GM19240 (cell line): Measurements from ENCODE around the gene FXYD3.

Experiments
- DNase-seq: peaks from one replicate; pipeline ENCODE4 v3.0.0; 2011; ENCODE audit warnings: low spot score; ENCODE audit not compliant: insufficient read length

Gene FXYD3

DNA sequence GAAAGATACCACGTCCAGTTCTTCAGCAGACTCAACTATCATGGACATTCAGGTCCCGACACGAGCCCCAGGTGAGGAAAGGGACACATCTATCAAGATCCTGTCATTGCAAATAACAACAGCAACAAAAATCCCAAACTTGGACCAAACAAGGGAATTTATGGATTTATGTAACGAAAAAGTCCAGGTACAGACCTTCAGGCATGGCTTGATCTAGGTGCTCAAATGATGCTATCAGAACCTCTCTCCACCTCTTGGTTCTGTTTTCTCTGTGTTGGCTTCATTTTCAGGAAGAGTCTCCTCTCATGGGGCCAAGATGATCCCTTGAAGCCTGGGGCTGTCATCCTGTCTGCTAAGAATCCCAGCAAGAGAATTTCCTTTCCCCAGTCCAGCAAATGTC is 41.8 kb downstream of the FXYD3 start:
- DNase-seq, result no peak

GRCh38 chr19:35159606-35160005 is 44.0 kb downstream of the FXYD3 start:
- no peak for DNase-seq

- DNase-seq, result no peak
Observed at GRCh38 chr19:35160629-35161433, 45.2 kb downstream of the FXYD3 start.

- DNase-seq, result no peak
Observed at GRCh38 chr19:35161434-35161743, 45.8 kb downstream of the FXYD3 start.

DNA sequence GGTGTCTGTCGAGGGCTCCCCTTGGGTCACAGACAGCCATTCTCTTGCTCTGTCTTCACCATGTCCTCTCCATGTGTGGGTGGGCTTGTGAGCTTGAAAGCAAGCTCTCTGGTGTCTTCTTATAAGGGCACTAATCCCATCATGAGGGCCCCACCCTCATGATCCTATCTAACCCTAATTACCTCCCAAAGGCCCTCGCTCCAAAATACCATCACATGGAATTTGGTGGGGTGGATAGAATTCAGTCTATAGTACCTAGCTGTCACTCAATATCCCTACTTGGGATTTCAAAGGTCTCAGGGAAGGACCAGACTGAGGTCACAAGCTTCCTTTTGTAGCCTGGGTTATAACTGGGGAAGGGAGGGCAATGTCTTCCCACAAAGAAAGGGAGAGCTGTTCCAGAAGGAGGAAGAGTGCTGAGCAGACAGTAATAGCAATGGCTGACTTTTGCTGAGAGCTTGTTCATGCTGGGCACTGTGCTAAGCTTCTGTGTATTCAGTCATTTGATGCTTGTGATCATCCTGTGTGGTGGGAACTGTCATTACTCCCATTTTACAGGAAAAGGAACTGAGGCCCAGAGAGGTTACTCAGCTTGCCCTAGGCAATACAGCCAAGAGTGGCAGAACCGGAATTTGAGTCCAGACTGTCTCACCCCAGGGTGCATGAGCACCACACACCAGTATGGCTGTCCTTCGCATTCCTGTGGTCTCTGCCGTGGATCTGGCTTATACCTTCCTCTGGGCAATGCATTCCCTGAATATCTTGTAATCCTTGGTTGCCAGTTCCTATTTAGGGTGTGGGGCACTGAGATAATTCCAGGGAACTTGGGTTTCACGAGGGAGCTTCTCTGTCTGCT is 47.1 kb downstream of the FXYD3 start:
- no peak for DNase-seq

- DNase-seq, result no peak
Observed at GRCh38 chr19:35164418-35164817, 48.8 kb downstream of the FXYD3 start.

- DNase-seq, result no peak
Observed at GRCh38 chr19:35165200-35166058, 49.8 kb downstream of the FXYD3 start.

DNA sequence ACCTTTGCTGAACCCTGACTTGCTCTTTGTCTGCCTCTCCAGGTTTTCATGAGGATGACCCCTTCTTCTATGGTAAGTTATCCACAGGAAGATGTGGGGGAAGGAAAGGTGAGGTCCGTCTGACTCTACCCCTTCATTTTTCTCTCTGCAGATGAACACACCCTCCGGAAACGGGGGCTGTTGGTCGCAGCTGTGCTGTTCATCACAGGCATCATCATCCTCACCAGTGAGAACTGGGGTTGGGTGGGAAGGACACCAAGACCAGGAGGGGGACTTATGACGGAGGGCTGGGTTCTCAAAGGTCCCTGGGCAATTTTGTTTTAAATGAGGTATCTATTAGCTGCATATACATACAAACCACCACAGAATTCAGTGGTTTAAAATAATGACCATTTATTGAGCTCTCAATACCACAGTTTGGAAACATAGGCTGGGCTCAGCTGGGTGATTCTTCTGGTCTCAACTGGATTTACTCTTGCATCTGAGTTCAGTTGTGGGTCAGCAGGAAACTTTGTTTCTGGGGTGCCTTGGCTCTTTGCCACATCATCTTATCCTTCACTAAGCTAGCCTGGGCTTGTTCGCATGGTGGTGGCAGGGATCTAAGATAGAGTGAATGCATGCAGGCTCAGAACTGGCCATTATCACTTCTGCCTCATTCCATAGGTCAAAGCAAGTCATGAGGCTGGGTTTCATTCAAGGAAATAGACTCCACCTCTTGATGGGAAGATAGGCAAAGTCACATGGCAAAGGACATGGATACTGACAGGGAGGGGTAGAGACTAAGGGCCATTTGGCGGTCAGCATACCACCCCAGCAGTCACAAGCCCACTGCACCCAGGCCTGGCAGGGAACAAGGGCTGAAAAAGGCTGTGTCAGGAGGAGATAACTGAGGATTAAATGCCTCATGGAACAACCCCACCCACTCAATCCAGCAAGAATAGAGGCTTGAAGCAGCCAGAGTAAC is 50.8 kb downstream of the FXYD3 start:
- DNase-seq, result no peak

DNA sequence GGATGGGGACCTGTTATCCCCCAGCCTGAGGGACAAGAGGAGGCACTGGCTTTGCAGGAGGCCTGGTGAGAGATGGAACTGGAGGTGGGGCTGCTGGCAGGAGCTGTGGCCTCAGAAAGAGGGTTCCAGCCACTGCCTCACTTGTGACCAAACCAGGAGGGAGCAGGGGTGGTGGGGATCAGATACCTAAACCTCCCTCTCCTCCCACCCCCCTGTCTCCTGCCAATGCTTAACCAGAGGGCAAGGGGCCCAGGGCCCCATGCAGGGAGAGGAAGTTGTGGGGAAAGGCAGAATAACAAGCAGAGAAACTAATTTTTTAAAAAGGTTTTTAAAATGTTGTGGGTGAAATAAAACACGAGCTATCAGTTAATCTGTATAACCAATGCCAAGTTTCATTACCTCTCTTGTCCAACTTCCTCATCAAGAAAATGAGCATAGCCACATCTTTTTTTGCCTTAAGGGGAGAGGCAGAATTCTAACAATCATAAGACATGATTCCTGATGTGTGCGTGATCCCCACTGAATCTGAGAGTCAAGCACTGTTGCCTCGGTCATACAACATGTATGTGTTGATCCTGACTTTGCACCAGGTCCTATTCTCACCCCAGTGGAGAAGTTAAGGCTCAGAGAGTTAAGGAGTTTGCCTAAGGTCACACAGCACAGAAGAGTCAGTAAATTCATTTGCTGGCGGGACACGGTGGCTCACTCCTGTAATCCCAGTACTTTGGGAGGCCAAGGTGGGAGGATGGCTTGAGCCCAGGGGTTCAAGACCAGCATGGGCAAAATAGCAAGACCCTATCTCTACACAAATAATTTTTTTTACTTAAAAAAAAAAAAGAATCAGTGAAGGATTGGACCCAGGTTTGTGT is 51.9 kb downstream of the FXYD3 start:
- no peak for DNase-seq

DNA sequence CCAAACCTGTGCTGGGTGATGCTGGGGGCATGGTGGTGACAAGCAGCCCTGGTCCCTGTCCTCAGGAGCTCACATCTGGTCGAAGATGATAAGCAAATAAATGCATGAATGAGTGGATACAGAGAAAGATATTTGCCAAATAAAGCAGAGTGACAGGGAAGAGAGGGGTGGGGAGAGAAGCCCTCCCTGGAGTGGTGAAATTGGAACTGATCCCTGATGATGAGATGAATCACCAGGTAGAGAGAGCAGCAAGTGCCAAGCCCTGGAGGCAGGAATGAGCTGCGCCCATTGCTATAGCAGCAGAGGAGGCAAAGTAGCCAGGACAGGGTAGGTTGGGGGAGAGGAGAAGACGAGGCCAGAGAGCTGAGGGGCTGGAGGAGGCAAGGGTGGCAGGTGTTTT is 52.6 kb downstream of the FXYD3 start:
- no peak for DNase-seq

DNA sequence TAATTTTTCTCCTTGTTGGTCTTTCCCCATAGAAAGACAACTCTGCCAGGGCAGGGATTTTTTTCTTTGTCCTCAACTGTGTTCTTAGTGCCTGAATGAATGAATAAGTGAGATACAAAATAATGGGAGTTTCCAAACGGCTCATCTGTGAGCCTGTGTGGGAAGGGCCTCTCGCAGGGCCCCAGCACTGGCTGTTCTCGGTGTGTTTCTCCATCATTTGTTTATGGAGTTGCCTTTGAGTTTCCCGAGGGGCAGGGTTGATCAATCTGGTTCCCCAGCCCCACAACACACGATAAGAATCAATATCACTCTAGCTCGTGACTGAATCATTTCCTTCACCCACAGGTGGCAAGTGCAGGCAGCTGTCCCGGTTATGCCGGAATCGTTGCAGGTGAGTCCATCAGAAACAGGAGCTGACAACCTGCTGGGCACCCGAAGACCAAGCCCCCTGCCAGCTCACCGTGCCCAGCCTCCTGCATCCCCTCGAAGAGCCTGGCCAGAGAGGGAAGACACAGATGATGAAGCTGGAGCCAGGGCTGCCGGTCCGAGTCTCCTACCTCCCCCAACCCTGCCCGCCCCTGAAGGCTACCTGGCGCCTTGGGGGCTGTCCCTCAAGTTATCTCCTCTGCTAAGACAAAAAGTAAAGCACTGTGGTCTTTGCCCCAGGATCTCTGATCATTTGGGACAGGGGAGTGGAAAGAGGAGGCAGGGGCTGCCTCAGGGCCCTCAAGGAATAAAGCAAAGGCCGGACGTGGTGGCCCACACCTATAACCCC is 53.8 kb downstream of the FXYD3 start:
- no peak for DNase-seq

- no peak for DNase-seq
Observed at GRCh38 chr19:35170359-35171061, 54.9 kb downstream of the FXYD3 start.

- no peak for DNase-seq
Observed at GRCh38 chr19:35171730-35172129, 56.1 kb downstream of the FXYD3 start.
